Stimulated activated CD8-positive, alpha-beta memory T cell treated with anti-CD3 and anti-CD28 coated beads, Interleukin-15, amount 100 ng/mL, for 4 hours (primary cell): ENCODE results near the gene TOR1B.
A peak's percentile ranks its signal among the peaks of the same experiment; 100 is the strongest.
"Not testable (repeated sequence)": the region's sequence is repeated elsewhere in the genome, so short reads cannot be mapped to it uniquely, and the experiment has no call there.

Experiments
- DNase-seq, 2 donors: peaks; one replicate each; pipeline ENCODE4 v3.0.0-alpha.2; 2020; ENCODE audit warnings: low read depth in 2 of 2

TOR1B gene

GRCh38 chr9:129776566-129776937 is 26.4 kb upstream of the TOR1B start:
- DNase-seq, result no peak

GRCh38 chr9:129776938-129777768 is 25.8 kb upstream of the TOR1B start:
- DNase-seq, result peak; percentile 21 to 34

- DNase-seq, result no peak
Observed at GRCh38 chr9:129777769-129778130, 25.2 kb upstream of the TOR1B start.

GRCh38 chr9:129778469-129778868 is 24.5 kb upstream of the TOR1B start:
- DNase-seq, result no peak

- DNase-seq, result no peak
Observed at GRCh38 chr9:129779560-129780190, 23.3 kb upstream of the TOR1B start.

- DNase-seq, result no peak
Observed at GRCh38 chr9:129781131-129781530, 21.9 kb upstream of the TOR1B start.

- no peak for DNase-seq
Observed at GRCh38 chr9:129781981-129782380, 21.0 kb upstream of the TOR1B start.

- peak; percentile 16 to 48 for DNase-seq
Observed at GRCh38 chr9:129783516-129784361, 19.2 kb upstream of the TOR1B start.

- not testable (repeated sequence) for DNase-seq
Observed at GRCh38 chr9:129784970-129785369, 18.0 kb upstream of the TOR1B start.

GRCh38 chr9:129785866-129786265 is 17.1 kb upstream of the TOR1B start:
- DNase-seq, result no peak

- DNase-seq, result no peak
Observed at GRCh38 chr9:129786481-129786880, 16.5 kb upstream of the TOR1B start.

GRCh38 chr9:129794549-129794948 is 8.4 kb upstream of the TOR1B start:
- DNase-seq, result no peak

GRCh38 chr9:129796029-129796428 is 7.0 kb upstream of the TOR1B start:
- DNase-seq, result not testable (repeated sequence)

GRCh38 chr9:129798973-129799372 is 4.0 kb upstream of the TOR1B start:
- no peak for DNase-seq

GRCh38 chr9:129801504-129801903 is 1.5 kb upstream of the TOR1B start:
- no peak for DNase-seq

- no peak for DNase-seq
Observed at GRCh38 chr9:129803676-129804060, 684 bp downstream of the TOR1B start.

- DNase-seq, result no peak
Observed at GRCh38 chr9:129806061-129806460, 3.1 kb downstream of the TOR1B start.

GRCh38 chr9:129809346-129809745 is 6.4 kb downstream of the TOR1B start:
- no peak for DNase-seq

GRCh38 chr9:129810116-129810515 is 7.1 kb downstream of the TOR1B start:
- DNase-seq, result no peak

- DNase-seq, result no peak
Observed at GRCh38 chr9:129810788-129811187, 7.8 kb downstream of the TOR1B start.

- DNase-seq, result no peak
Observed at GRCh38 chr9:129811967-129812363, 9.0 kb downstream of the TOR1B start.

GRCh38 chr9:129812385-129812784 is 9.4 kb downstream of the TOR1B start:
- DNase-seq, result no peak

- DNase-seq, result no peak
Observed at GRCh38 chr9:129813661-129814060, 10.7 kb downstream of the TOR1B start.
